GM18526 (cell line): ENCODE measurements around the gene PPP2R1B.

Source experiments
- POLR2A ChIP-seq: IDR thresholded peaks from 3 replicates; pipeline ENCODE4 v1.6.1; 2011; ENCODE audit not compliant: insufficient read length; ENCODE audit errors: extremely low read depth

The PPP2R1B gene

DNA sequence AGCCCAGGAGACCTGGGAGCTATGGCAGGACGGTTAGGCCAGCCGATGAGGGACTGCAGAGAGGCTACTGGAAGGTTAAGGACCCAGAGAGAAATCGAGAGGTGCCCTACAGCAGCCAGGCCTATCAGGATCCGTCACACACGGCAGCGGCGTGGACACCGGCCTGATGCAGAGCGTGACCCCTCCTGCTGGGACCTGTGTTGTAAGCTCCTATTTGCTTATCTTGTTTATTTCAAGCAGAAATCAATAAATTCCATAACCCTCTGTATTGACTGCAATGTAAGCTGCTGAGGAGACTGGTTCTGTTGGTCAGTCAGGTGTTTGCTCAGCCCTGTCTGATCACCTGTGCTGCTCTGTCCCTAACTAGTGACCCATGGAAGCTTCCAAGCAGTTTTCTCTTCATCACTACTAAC lies 39.9 kb downstream of the PPP2R1B start:
- TF ChIP-seq POLR2A: no peak

DNA sequence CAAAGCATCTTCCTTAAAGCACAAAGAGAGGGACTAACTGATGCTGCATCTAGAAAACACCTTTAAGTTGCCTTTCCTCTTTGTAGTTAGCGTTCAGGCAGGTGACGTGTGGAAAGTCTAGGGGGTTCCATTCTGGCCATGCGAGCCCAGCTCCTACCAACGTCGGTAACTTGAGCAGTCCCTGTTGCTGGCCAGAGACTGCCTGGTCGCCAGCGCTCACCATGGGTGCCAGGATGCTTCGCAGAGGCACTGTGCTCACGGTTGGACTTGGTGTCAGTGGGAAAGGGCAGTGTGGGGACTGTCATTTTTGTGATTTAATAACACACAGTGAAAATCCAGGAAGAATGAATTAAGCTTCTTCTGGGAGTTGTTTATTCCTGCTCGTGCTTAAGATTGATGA lies 40.6 kb downstream of the PPP2R1B start:
- TF ChIP-seq POLR2A: no peak

DNA sequence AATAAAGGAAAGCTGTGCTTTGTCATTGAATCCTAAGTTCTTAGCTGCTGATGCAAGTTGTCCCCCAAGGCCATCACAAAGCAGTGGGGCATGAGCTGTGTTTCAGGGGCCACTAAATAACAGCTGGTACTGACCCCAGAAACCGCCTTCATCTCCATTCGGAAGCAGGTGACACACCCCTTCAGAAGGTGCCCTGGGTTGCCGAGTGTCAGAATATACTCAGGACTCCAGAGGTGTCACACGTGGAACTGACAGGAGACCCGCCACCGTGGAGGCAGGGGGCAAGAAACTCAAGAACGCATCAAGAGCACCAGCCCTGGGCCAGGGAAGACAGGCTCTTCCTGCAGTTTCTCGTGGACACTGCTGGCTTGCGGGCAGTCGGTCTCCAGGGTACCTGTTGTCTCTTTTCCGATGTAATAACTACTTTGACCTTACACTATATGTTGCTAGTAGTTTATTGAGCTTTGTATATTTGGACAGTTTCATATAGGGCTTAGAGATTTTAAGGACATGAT lies 41.5 kb downstream of the PPP2R1B start:
- no peak for TF ChIP-seq POLR2A

DNA sequence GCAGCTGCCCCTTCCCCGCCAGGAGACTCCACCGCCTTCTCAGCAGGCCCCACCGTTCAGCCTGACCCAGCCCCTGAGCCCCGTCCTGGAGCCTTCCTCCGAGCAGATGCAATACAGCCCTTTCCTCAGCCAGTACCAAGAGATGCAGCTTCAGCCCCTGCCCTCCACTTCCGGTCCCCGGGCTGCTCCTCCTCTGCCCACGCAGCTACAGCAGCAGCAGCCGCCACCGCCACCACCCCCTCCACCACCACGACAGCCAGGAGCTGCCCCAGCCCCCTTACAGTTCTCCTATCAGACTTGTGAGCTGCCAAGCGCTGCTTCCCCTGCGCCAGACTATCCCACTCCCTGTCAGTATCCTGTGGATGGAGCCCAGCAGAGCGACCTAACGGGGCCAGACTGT lies 42.6 kb downstream of the PPP2R1B start:
- no peak for TF ChIP-seq POLR2A

DNA sequence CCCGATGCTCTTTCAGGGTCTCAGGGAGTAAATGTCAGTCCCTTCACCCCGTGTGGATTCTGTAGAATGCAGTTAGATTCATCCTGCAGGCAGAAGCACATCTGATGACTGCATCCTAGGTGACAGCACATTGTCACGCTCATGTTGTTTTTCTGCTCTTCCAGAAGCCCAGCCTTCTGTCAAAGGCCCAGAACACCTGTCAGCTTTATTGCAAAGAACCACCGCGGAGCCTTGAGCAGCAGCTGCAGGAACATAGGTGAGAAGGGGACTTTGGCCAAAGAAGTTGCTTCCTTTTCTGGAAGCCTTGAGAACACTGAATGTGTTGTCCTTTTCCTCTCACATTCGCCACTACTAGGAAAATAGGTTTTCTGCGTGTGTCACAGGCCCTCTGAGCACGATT lies 43.7 kb downstream of the PPP2R1B start:
- no peak for TF ChIP-seq POLR2A

DNA sequence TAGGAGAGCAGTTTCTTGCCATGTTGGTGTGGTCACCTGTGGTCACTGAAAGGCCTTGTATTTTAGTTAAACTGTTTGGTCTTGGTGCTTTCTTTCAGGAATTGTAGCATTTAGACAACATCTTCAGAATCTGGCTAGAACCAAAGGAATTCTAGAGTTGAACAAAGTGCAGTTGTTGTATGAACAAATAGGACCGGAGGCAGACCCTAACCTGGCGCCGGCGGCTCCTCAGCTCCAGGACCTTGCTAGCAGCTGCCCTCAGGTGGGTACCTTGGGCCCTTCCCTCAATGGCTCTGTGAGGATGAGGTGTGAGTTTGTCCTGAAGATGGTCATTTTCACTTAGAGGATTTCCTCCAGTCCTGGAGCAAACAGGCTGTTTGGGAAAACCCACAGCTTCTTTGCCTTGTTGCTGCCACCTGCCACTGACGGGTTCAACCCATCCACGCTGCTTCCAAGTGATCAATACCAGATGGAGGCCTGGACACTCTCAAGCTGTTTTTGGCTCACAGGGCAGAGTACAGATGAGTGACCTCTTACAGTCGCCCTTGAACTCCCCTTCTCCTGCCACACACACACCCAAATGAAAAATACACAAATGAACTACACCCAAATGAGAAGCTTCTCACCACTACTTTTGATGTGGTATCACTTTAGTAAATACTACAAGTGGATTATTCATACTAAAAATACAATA lies 45.2 kb downstream of the PPP2R1B start:
- TF ChIP-seq POLR2A: no peak

DNA sequence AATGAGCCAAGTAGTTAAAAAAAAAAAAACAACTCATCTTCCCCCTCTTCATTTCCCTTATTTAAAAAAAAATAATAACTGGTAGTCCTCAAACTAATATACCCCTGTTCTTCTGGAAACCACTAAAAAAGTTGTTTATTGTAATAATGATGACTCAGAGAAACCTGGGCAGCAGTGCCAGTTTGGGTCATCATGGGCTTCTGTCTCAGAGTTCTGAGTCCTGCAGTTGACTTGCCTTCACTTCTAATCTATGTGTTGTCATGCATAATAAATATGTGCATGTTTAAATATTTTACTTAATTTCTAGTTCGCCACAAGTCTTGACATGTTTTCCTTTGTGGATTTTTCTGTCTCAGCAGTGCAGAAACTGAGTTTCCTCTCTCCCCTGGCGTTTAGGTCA lies 46.8 kb downstream of the PPP2R1B start:
- TF ChIP-seq POLR2A: no peak

DNA sequence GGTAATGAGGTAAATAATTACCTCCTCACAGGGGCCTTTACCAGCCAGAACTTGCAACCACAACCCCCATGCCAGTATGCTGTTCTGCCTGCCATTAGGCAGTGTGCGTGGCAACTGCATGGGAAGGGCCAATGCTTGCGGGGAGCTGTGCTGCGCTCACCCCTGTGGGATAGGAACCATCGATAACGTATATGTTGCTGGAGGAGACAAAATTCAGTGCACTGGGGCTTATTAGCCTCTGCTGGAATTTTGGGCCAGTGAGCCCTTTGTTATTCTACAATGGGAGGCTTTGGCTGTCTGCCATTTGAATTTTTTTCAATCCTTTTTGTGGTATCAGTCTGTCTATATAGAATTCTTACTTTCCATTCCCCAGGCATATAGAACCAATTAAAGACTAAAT lies 47.3 kb downstream of the PPP2R1B start:
- TF ChIP-seq POLR2A: no peak

DNA sequence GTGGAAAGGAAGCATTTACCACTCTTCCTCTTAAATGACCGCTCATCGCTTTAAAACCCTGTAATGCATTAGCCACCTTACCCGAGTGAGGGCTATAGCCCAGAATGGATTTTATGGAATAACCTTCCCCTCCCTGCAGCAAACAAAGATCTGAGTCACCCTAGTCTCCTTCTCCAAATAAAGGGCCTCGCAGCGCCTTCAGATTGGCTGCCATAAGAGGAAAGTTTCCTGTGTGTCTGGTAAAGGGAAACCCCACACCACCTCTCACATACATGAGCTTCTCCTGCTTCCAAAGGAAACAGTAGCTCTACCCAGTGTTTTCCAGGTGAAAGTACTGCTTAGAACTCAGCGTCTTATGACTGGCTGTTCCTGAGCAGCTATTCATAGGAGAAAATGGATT lies 47.8 kb downstream of the PPP2R1B start:
- TF ChIP-seq POLR2A: no peak

DNA sequence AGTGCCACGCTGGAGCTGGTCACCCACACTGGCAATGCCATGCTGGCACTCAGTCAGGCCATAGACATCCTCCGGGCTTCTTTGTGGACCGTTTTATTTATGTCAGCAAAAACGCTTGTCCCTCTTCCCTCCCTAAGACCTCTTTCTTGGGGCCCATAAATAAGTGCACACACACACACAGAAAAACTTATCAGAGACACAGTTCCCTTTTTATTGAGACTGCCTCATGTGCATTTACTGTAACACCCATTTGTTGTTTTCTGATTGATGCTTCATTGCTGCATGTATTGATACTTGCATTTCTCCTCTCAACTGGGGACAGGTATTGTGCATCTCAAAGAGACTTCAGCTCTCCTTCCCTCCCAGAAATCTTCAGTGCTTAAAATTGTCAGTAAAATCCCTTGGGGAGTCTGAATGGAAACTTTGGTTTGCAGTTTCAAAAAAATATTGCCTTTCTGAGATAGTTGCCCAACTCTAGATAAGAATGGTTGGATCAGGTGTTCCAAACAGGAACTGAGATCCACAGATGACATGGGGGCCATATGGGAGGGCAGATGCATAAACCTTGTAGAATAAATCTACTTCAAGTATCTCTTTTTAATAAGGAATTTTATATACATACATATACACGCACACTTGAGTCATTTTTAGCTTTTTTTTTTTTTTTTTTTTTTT lies 50.9 kb downstream of the PPP2R1B start:
- no peak for TF ChIP-seq POLR2A

DNA sequence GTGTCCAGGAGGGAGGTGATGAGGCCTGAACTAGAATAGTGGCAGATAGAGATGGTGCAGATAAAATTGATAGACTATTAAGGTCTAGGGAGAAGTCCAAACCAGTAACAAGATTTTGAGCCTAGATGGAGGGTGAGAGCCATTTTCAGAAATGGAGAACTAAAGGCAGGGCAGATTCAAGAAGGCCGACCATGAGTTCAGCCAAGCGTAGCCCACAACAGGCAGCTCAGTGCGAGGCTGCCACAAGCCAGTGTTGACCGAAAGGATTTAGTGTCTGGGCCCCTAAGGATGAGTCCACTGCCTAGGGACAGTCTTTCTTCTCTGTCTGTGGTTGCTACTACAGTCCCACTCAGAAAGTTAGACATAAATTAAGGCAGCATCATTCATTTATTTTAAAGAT lies 51.7 kb downstream of the PPP2R1B start:
- TF ChIP-seq POLR2A: no peak

DNA sequence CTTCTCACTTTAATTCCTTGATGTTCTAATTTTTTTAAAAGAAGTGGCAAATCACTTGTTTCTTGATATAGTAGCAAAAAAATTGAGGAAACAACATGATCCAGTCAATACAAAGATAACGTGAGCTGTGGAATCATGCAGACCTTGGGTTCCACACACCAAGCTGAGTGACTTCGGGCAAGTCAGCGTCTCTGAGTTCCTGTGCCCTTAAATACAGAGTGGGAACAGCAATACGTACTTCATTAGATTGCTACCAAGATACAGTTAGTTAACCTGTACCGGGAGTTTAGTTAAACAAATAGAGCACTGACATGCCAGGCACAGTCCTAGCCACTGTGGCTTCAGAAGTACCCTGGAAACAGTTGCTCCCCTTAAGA lies 58.5 kb downstream of the PPP2R1B start:
- TF ChIP-seq POLR2A: no peak

DNA sequence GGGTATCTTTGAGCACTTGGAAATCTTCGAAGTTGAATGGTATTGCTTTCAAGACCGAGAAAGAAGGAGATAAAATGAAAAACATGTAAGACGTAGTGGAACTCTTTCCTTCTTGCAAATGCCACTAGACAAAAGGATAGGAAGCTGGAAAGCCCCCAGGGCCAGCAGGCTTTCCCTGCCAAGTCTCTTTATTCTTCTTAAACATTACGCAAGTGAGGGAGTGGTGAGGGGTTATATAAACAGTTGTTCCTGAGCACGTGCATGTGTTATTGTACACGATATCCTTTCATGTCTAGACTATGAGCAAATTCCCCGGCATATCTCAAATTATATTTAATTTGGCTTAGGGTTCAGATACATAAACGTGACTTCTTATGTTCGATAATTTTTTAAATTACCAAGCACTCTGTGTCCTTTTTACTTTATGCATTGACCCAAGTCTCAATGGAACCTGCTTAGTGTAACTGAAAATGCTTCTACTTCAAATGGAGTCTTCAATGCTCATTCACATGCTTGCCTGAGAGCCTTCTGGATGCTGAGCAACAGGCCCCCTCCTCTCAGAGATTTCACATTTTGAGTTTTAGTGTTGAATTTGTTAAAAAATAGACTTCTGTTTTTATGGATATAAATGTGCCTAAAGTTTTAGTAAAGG lies 59.0 kb downstream of the PPP2R1B start:
- no peak for TF ChIP-seq POLR2A

DNA sequence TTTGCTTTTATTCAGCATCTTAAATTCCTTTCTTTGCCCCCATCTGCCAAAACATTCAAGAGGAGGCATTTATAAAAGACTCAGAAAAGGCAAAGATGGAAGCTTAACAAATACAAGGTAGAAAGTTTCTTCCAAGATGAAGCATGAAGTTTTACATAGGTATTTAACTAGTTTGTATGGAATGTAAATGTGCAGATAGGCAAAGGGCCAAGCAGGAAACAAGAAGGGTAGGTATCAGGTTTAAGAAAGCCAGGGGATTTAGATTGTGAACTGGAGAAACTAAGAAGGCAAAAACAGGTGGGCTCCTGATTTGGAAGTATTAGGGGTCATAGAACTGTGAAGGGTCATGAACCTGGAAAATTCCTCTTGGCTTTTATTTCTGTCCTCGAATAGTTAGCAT lies 62.6 kb downstream of the PPP2R1B start:
- TF ChIP-seq POLR2A: no peak

DNA sequence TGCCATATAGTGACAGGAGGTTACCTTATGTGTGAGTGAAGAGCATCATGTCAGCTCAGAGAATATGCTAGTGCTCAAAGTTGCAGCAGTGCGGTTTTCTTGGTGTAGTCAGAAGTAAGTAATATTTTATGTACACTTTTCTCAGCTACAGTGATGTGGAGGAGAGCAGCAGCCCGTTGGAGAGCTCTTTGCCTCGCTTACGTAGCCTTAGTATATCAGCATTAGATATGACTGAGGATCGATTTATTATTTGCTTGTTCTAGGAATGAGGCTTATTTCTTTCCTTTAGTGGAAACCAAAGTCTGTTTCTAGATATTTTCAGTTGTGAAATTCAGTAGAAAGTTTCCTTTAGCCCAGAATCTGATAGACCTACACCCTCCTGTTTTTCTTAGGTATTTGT lies 63.6 kb downstream of the PPP2R1B start:
- no peak for TF ChIP-seq POLR2A

DNA sequence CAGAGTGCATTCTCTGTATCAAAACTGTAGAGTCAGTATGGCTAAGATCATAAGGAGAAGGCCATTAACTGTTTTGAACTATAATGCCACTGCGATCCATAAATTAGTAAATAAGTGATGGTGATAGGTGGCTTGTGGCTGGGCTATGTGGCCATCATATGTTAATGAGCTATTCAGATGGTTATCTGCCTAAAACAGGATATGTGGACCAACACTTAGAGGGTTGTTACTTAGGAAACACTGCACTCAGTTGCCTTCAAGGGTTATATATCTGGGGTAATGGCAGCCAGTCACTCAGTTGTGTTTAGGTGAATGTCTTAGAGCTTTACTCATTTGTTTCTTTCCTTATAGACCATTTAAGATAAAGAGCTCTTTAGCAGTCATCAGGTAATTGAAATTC lies 66.0 kb downstream of the PPP2R1B start:
- TF ChIP-seq POLR2A: no peak
